Measurements from ENCODE around the gene SMAD9. TPM values are rescaled to one million over a fixed set of nuclear protein-coding genes. Genes with fewer than 3 reads are reported as not detected.

Gene SMAD9
- total and polyA plus RNA-seq, 2 of the 8 experiments (the other 6 are each of a cell fraction or from before 2014, with no cell fraction given): 0.45 to 1.0 TPM

DNA sequence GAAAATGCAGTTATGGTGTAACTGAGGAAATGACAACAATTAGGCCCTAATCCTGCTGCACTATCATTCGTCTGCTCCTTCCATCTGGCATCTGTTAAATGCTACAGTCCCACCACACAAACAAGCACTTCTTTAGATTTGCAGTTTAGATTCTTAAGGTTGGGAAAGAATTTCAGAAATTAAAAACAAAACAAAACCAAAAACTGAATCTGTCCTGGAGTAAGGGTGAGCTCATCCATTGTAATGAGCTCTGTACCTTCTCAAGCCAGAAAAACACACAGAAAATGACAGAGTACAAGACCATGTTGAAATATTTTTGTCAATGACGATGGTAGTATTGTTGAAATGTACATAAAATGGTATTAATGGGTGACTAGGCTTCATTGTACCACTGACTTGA is 28.3 kb downstream of the SMAD9 start:
- Histone ChIP-seq H2AK5ac (ENCODE audit: low read depth, low read length) (no peak overlapping the region), H4K8ac (ENCODE audit: extremely low read depth, insufficient read depth, low read length) (no peak overlapping the region), H3K9me3 (ENCODE audit: insufficient read depth in 2 of 2, low read depth in 1 of 2, low read length in 1 of 2) (no peaks in the 10 kb centered on the region), H3K79me2 (ENCODE audit: control insufficient read depth in 1 of 2, insufficient read depth in 2 of 2, low read length in 2 of 2) (no peaks in the 10 kb centered on the region), H3K23me2 (ENCODE audit: low read depth, low read length) (peaks cover 2% of the 10 kb centered on the region; the same call in 1 of the 2 replicates), H3K9ac (replicated peaks in 1 of 4; ENCODE audit: extremely low read depth in 1 of 4, low read depth in 3 of 4, low read length in 3 of 4) (no peak overlapping the region), H3K56ac (replicated peaks; ENCODE audit: insufficient read length, low read depth, low read length) (no peak overlapping the region), H3K27ac (ENCODE audit: low read depth, low read length) (no peak overlapping the region), H3K4me2 (ENCODE audit: insufficient read depth in 1 of 2, low read depth in 2 of 2, low read length in 2 of 2) (no peak overlapping the region), H2AFZ (ENCODE audit: low read length) (no peak overlapping the region), H3K14ac (ENCODE audit: insufficient read length) (no peak overlapping the region), H4K5ac (ENCODE audit: insufficient read length, low read depth, low read length) (no peak overlapping the region), H4K91ac (replicated peaks; ENCODE audit: insufficient read length, low read length) (no peak overlapping the region), H2BK12ac (ENCODE audit: low read depth, low read length) (no peak overlapping the region), H3K27me3 (replicated peaks in 1 of 4; ENCODE audit: control insufficient read depth in 3 of 4, extremely low read depth in 1 of 4, insufficient read depth in 3 of 4, low read length in 3 of 4) (no peaks in the 10 kb centered on the region), H2BK5ac (ENCODE audit: low read depth, low read length) (no peak overlapping the region), H2BK15ac (ENCODE audit: low read length) (no peak overlapping the region), H3K18ac (ENCODE audit: extremely low read depth, low read length) (no peak overlapping the region), H3K4ac (replicated peaks; ENCODE audit: insufficient read length, low read depth, low read length) (no peak overlapping the region), H3K36me3 (ENCODE audit: control insufficient read depth in 2 of 4, insufficient read depth in 4 of 4, low read length in 3 of 4) (no peaks in the 10 kb centered on the region), H3K4me3 (ENCODE audit: extremely low read depth in 1 of 4, insufficient read depth in 2 of 4, low read depth in 3 of 4, low read length in 4 of 4) (no peak overlapping the region), H2BK20ac (ENCODE audit: low read length) (no peak overlapping the region), H4K20me1 (replicated peaks in 1 of 2; ENCODE audit: control insufficient read depth in 1 of 2, insufficient read depth in 2 of 2, low read length in 2 of 2) (no peaks in the 10 kb centered on the region), H2BK120ac (replicated peaks; ENCODE audit: low read depth, low read length) (no peak overlapping the region), H3K79me1 (ENCODE audit: low read depth, low read length) (no peaks in the 10 kb centered on the region), H3K4me1 (replicated peaks in 1 of 4; ENCODE audit: control insufficient read depth in 3 of 4, insufficient read depth in 4 of 4, low read length in 3 of 4) (peaks cover 3 to 10% (median 6%) of the 10 kb centered on the region in 4 experiments), H3K23ac (ENCODE audit: insufficient read length) (no peak overlapping the region)
- no peak for TF ChIP-seq RXRA (IDR thresholded peaks at IDR 0.05; ENCODE audit: insufficient read depth, low read depth, low read length)
- TF ChIP-seq NANOG (IDR thresholded peaks at IDR 0.05; ENCODE audit: insufficient read depth, low read depth, low read length, poor library complexity, severe bottlenecking): no peak
- TF ChIP-seq SP4 (IDR thresholded peaks at IDR 0.05; ENCODE audit: low read length): no peak
- TF ChIP-seq CHD1 (IDR thresholded peaks at IDR 0.05; ENCODE audit: low read depth, low read length): no peak
- no peak for TF ChIP-seq CBX5 (IDR thresholded peaks at IDR 0.05; ENCODE audit: low read depth, low read length)
- TF ChIP-seq BRCA1 (IDR thresholded peaks at IDR 0.05; ENCODE audit: low read depth, low read length): no peak
- TF ChIP-seq POU5F1 (IDR thresholded peaks at IDR 0.05; ENCODE audit: low read depth, low read length): no peak
- TF ChIP-seq EZH2 (IDR thresholded peaks at IDR 0.05; ENCODE audit: low read depth, low read length, severe bottlenecking): no peak
- CTCF ChIA-PET (ENCODE audit: partially characterized antibody): interaction anchor here (1.0 kb wide), 1 partner anchor 41 kb away, joined by 3 read pairs; no protein-coding TSS in a partner anchor
- DNase-seq (ENCODE audit: low read depth in 1 of 2, low spot score in 2 of 2) (no peak), FAIRE-seq (no peak)
- 91% methylated on average over 2 of the region's 2 CpGs; no CpG with 5 or more reads in 1 of the 2 experiments for whole genome bisulfite sequencing, 2 experiments (ENCODE audit: extremely low coverage in 1 of 2, insufficient coverage in 1 of 2, insufficient read length in 1 of 2, insufficient replicate concordance in 2 of 2, low coverage in 1 of 2, low lambda C conversion rate in 2 of 2, missing lambda C conversion rate in 1 of 2)
- POLR2A ChIA-PET (ENCODE audit: partially characterized antibody): no interaction called here
